BLaER1 treated with 17β-estradiol and CSF1 and Interleukin-3, amounts not matched to agents 10 nM and 100 nM (cell line): Measurements from ENCODE around the gene TBC1D17.

ENCODE experiments used
- H3K27ac ChIP-seq, 11 experiments: shearing (Covaris generic); formaldehyde crosslinking; 2 replicates each; pipeline ENCODE4 v1.8.1; 2022
- H3K27me3 ChIP-seq, 11 experiments: shearing (Covaris generic); formaldehyde crosslinking; 2 replicates each; pipeline ENCODE4 v1.8.1; 2022
- H3K36me3 ChIP-seq, 11 experiments: shearing (Covaris generic); formaldehyde crosslinking; 2 replicates each; pipeline ENCODE4 v1.8.1; 2022
- H3K4me1 ChIP-seq, 10 experiments: shearing (Covaris generic); formaldehyde crosslinking; 2 replicates each; pipeline ENCODE4 v1.8.1; 2022
- H3K4me2 ChIP-seq, 11 experiments: shearing (Covaris generic); formaldehyde crosslinking; 2 replicates each; pipeline ENCODE4 v1.8.1; 2022
- H3K4me3 ChIP-seq, 10 experiments: shearing (Covaris generic); formaldehyde crosslinking; 2 replicates each; pipeline ENCODE4 v1.8.1; 2022
- H3K9ac ChIP-seq, 11 experiments: shearing (Covaris generic); formaldehyde crosslinking; 2 replicates each; pipeline ENCODE4 v1.8.1; 2022
- H3K9me3 ChIP-seq, 11 experiments: shearing (Covaris generic); formaldehyde crosslinking; replicated peaks in 1 of 11; 2 replicates each; pipeline ENCODE4 v1.8.1; 2022
- H4K20me1 ChIP-seq, 11 experiments: shearing (Covaris generic); formaldehyde crosslinking; 2 replicates each; pipeline ENCODE4 v1.8.1; 2022
- Cebpa-rat ChIP-seq, 11 experiments: shearing (Covaris generic); IDR thresholded peaks; 2 replicates each; pipeline ENCODE4 v1.8.1; 2022

Gene TBC1D17

GRCh38 chr19:49850487-49851342 lies 26.8 kb upstream of the TBC1D17 start, which contains the start of gene PTOV1:
Gene PTOV1, plus strand, starts transcription at chr19:49851159.
- Histone ChIP-seq H3K4me1 (peaks cover 40 to 59% (median 49%) of the 10 kb centered on the region in 10 experiments), H3K27ac (peak within 1 kb of the TSS; percentile 88 to 97 (median 92)), H4K20me1 (peaks cover 37 to 46% (median 40%) of the 10 kb centered on the region in 11 experiments), H3K9me3 (peaks cover 0 to 14% (median 8%) of the 10 kb centered on the region in 11 experiments; a peak in 12 of 22 replicates), H3K4me2 (peak within 1 kb of the TSS; percentile 91 to 100 (median 98)), H3K9ac (peak within 1 kb of the TSS; percentile 87 to 99 (median 94)), H3K27me3 (no peaks in the 10 kb centered on the region), H3K4me3 (peak within 1 kb of the TSS; percentile 83 to 99 (median 96)), H3K36me3 (peaks cover 9 to 22% (median 17%) of the 10 kb centered on the region in 11 experiments; a peak in 20 of 22 replicates)
- no peak for TF ChIP-seq Cebpa-rat (IDR thresholded peaks at IDR 0.05)

GRCh38 chr19:49851456-49852259 lies 25.8 kb upstream of the TBC1D17 start:
- Histone ChIP-seq H3K9me3 (peaks cover 0 to 14% (median 8%) of the 10 kb centered on the region in 11 experiments; a peak in 12 of 22 replicates), H3K4me3 (peak overlapping the region; percentile 83 to 99 (median 96)), H3K27me3 (no peaks in the 10 kb centered on the region), H3K27ac (peak overlapping the region; percentile 88 to 97 (median 92)), H3K4me2 (peak overlapping the region; percentile 91 to 100 (median 98)), H3K4me1 (peaks cover 40 to 59% (median 49%) of the 10 kb centered on the region in 10 experiments), H3K36me3 (peaks cover 17 to 31% (median 26%) of the 10 kb centered on the region in 11 experiments; a peak in 21 of 22 replicates), H3K9ac (peak overlapping the region; percentile 87 to 99 (median 94)), H4K20me1 (peaks cover 46 to 56% (median 50%) of the 10 kb centered on the region in 11 experiments)
- TF ChIP-seq Cebpa-rat (IDR thresholded peaks at IDR 0.05): no peak

- no peak for TF ChIP-seq Cebpa-rat (IDR thresholded peaks at IDR 0.05)
- H3K9ac ChIP-seq: peak overlapping the region; percentile 40 to 97 (median 93); a peak in 17 of 22 replicates
- H3K4me1 ChIP-seq: peaks cover 39 to 59% (median 49%) of the 10 kb centered on the region in 10 experiments
- no peak overlapping the region for H3K27ac ChIP-seq
- H3K4me3 ChIP-seq: peak overlapping the region in 9 of 10 experiments; percentile 83 to 99 (median 97); a peak in 16 of 20 replicates
- H3K36me3 ChIP-seq: peaks cover 24 to 42% (median 37%) of the 10 kb centered on the region in 11 experiments
- H3K9me3 ChIP-seq: peaks cover 0 to 14% (median 8%) of the 10 kb centered on the region in 11 experiments; a peak in 12 of 22 replicates
- no peaks in the 10 kb centered on the region for H3K27me3 ChIP-seq
- peak overlapping the region; percentile 89 to 100 (median 98) for H3K4me2 ChIP-seq
- H4K20me1 ChIP-seq: peaks cover 56 to 66% (median 60%) of the 10 kb centered on the region in 11 experiments
These were observed 24.8 kb upstream of the TBC1D17 start for GRCh38 chr19:49852631-49853126.

GRCh38 chr19:49853852-49854377 lies 23.6 kb upstream of the TBC1D17 start:
- peak overlapping the region; percentile 2 to 95 (median 56); a peak in 17 of 22 replicates for H3K9ac ChIP-seq
- H3K4me2 ChIP-seq: peak overlapping the region; percentile 89 to 100 (median 98)
- 0 out of 22 replicates have a peak overlapping the region, but pooled peaks of 3 of the 11 experiments have one; percentile 1 to 18 (median 12) for H3K27ac ChIP-seq
- H3K4me1 ChIP-seq: peaks cover 26 to 48% (median 39%) of the 10 kb centered on the region in 10 experiments
- no peak for TF ChIP-seq Cebpa-rat (IDR thresholded peaks at IDR 0.05)
- no peaks in the 10 kb centered on the region for H3K27me3 ChIP-seq
- no peak overlapping the region for H3K4me3 ChIP-seq
- H3K36me3 ChIP-seq: peaks cover 36 to 53% (median 49%) of the 10 kb centered on the region in 11 experiments
- H3K9me3 ChIP-seq: peaks cover 0 to 9% (median 6%) of the 10 kb centered on the region in 11 experiments; a peak in 12 of 22 replicates
- H4K20me1 ChIP-seq: peaks cover 68 to 78% (median 72%) of the 10 kb centered on the region in 11 experiments

GRCh38 chr19:49854378-49855263 lies 22.9 kb upstream of the TBC1D17 start:
- H3K27me3 ChIP-seq: no peaks in the 10 kb centered on the region
- peaks cover 0 to 2% (median 0%) of the 10 kb centered on the region in 11 experiments; a peak in 3 of 22 replicates for H3K9me3 ChIP-seq
- H3K4me1 ChIP-seq: peaks cover 25 to 41% (median 35%) of the 10 kb centered on the region in 10 experiments
- TF ChIP-seq Cebpa-rat (IDR thresholded peaks at IDR 0.05): no peak
- H3K27ac ChIP-seq: 0 out of 22 replicates have a peak overlapping the region, but pooled peaks of 3 of the 11 experiments have one; percentile 12 to 18 (median 18)
- H3K9ac ChIP-seq: peak overlapping the region in 9 of 11 experiments; percentile 2 to 95 (median 61); a peak in 8 of 22 replicates
- peak overlapping the region in 9 of 11 experiments; percentile 89 to 100 (median 98); a peak in 13 of 22 replicates for H3K4me2 ChIP-seq
- H3K36me3 ChIP-seq: peaks cover 43 to 59% (median 56%) of the 10 kb centered on the region in 11 experiments
- no peak overlapping the region for H3K4me3 ChIP-seq
- peaks cover 68 to 79% (median 77%) of the 10 kb centered on the region in 11 experiments for H4K20me1 ChIP-seq

GRCh38 chr19:49855277-49855675 lies 22.2 kb upstream of the TBC1D17 start:
- Histone ChIP-seq H3K36me3 (peaks cover 50 to 66% (median 62%) of the 10 kb centered on the region in 11 experiments), H3K9ac (peak overlapping the region in 3 of 11 experiments; percentile 7 to 50 (median 17); a peak in 1 of 22 replicates), H3K9me3 (no peaks in the 10 kb centered on the region), H3K4me2 (no peak overlapping the region), H3K27me3 (no peaks in the 10 kb centered on the region), H3K4me3 (no peak overlapping the region), H3K4me1 (peaks cover 25 to 34% (median 29%) of the 10 kb centered on the region in 10 experiments), H3K27ac (0 out of 22 replicates have a peak overlapping the region, but pooled peaks of 1 of the 11 experiments have one; percentile 18), H4K20me1 (peaks cover 68 to 86% (median 82%) of the 10 kb centered on the region in 11 experiments)
- no peak for TF ChIP-seq Cebpa-rat (IDR thresholded peaks at IDR 0.05)
